HepG2 (cell line): ENCODE results near the gene MPV17L2. TPM values are rescaled to one million over a fixed set of nuclear protein-coding genes. Genes with fewer than 3 reads are reported as not detected.

Source experiments
- MTF1 ChIP-seq: sonication (generic); formaldehyde crosslinking; IDR thresholded peaks from 2 replicates; pipeline ENCODE4 v1.5.0; 2020; ENCODE audit warnings: missing genetic modification reagents
- NFE2 ChIP-seq: sonication (generic); formaldehyde crosslinking; IDR thresholded peaks from 2 replicates; pipeline ENCODE4 v1.4.0; 2020; ENCODE audit warnings: missing genetic modification reagents
- NFYC ChIP-seq: IDR thresholded peaks from 2 replicates; pipeline ENCODE4 v1.6.1; 2016; ENCODE audit warnings: missing genetic modification reagents, missing compliant biosample characterization
- SMARCC2 ChIP-seq: fragments of 450-650 bp; IDR thresholded peaks from 2 replicates; pipeline ENCODE4 v1.6.1; 2017; ENCODE audit warnings: antibody characterized with exemption, mild to moderate bottlenecking
- STAG1 ChIP-seq: sonication (generic); formaldehyde crosslinking; IDR thresholded peaks from 2 replicates; pipeline ENCODE4 v1.4.0; 2020; ENCODE audit warnings: missing genetic modification reagents
- TAF15 ChIP-seq: fragments of 200-400 bp; formaldehyde crosslinking; IDR thresholded peaks from one replicate; pipeline ENCODE4 v1.6.1; 2018; ENCODE audit warnings: mild to moderate bottlenecking, low read depth, low read length; ENCODE audit not compliant: poor library complexity, severe bottlenecking
- TARDBP ChIP-seq: sonication (generic); formaldehyde crosslinking; IDR thresholded peaks from 2 replicates; pipeline ENCODE4 v1.8.0; 2022; ENCODE audit warnings: mild to moderate bottlenecking, missing genetic modification reagents
- TBL1XR1 ChIP-seq: fragments of 150-350 bp; IDR thresholded peaks from 2 replicates; pipeline ENCODE4 v1.6.1; 2014; ENCODE audit warnings: borderline replicate concordance, low read length; ENCODE audit not compliant: partially characterized antibody
- TMF1 ChIP-seq: sonication (generic); formaldehyde crosslinking; IDR thresholded peaks from 2 replicates; pipeline ENCODE4 v1.8.1; 2022; ENCODE audit warnings: low read depth, missing genetic modification reagents
- ZBTB8A ChIP-seq: sonication (generic); formaldehyde crosslinking; IDR thresholded peaks from 2 replicates; pipeline ENCODE4 v1.4.0; 2020; ENCODE audit warnings: mild to moderate bottlenecking, low read depth, missing genetic modification reagents, borderline replicate concordance
- ZFP41 ChIP-seq: sonication (generic); formaldehyde crosslinking; IDR thresholded peaks from 2 replicates; pipeline ENCODE4 v1.4.0; 2020; ENCODE audit warnings: mild to moderate bottlenecking, missing genetic modification reagents, borderline replicate concordance
- ZNF143 ChIP-seq: sonication (generic); formaldehyde crosslinking; IDR thresholded peaks from 2 replicates; pipeline ENCODE4 v1.4.0; 2020; ENCODE audit warnings: missing genetic modification reagents
- ZNF282 ChIP-seq: fragments of 450-650 bp; IDR thresholded peaks from 2 replicates; pipeline ENCODE4 v1.6.1; 2018; ENCODE audit not compliant: partially characterized antibody
- ZNF713 ChIP-seq: sonication (generic); formaldehyde crosslinking; IDR thresholded peaks from 2 replicates; pipeline ENCODE4 v1.4.0; 2020; ENCODE audit warnings: mild to moderate bottlenecking, missing genetic modification reagents
- polyA plus RNA-seq, 8 experiments: library from polyadenylated mRNA; depleted of rRNA in 3 of 8; stranded (reverse) in 7 of 8; unstranded in 1 of 8; fragments of >200 nt; fragmentation: Illumina TruSeq in 4 of 8; extraction: Trizol in 4 of 8; gene quantifications; 2 replicates each; pipeline versions ENCODE4 v1.2.1 to v1.2.3, GENCODE V29; 2011 to 2016; ENCODE audit warnings: low read depth in 4 of 8, missing spikeins in 1 of 8, mixed read lengths in 1 of 8; ENCODE audit not compliant: insufficient read depth in 1 of 8
- total RNA-seq, 5 experiments: library from RNA; depleted of rRNA; stranded (reverse); fragments of >200 nt; fragmentation: Illumina TruSeq; extraction: Trizol; gene quantifications; 2 replicates each; pipeline ENCODE4 v1.2.3, GENCODE V29; 2016; ENCODE audit warnings: low read depth in 1 of 5
- TF ChIP-seq, protein P1 (sequence below): sonication (generic); formaldehyde crosslinking; IDR thresholded peaks from 2 replicates; pipeline ENCODE4 v1.4.0; 2020; ENCODE audit warnings: missing genetic modification reagents, borderline replicate concordance
- TF ChIP-seq, protein P2 (sequence below), 2 experiments: IDR thresholded peaks; 2 replicates each; pipeline ENCODE4 v1.6.1; 2011 to 2012; ENCODE audit warnings: low read length in 2 of 2, borderline replicate concordance in 1 of 2, low read depth in 1 of 2, mild to moderate bottlenecking in 1 of 2, moderate library complexity in 1 of 2
- TF ChIP-seq, protein P3 (sequence below): sonication (generic); formaldehyde crosslinking; IDR thresholded peaks from 2 replicates; pipeline ENCODE4 v1.4.0; 2020; ENCODE audit warnings: mild to moderate bottlenecking, missing genetic modification reagents
- TF ChIP-seq, protein P4 (sequence below): sonication (generic); formaldehyde crosslinking; IDR thresholded peaks from 2 replicates; pipeline ENCODE4 v1.8.0; 2022; ENCODE audit warnings: missing genetic modification reagents, mild to moderate bottlenecking, inconsistent platforms, borderline replicate concordance
- TF ChIP-seq, protein P5 (sequence below): sonication (generic); formaldehyde crosslinking; conservative IDR thresholded peaks from 2 replicates; pipeline ENCODE4 v1.5.0; 2020; ENCODE audit warnings: missing genetic modification reagents
- TF ChIP-seq, protein P6 (sequence below): sonication (generic); formaldehyde crosslinking; IDR thresholded peaks from 2 replicates; pipeline ENCODE4 v1.5.0; 2020; ENCODE audit warnings: missing genetic modification reagents, mild to moderate bottlenecking, borderline replicate concordance

MPV17L2 gene
- total and polyA plus RNA-seq, 2 of the 13 experiments (the other 11 are each of a cell fraction or from before 2014, with no cell fraction given), result 13.6 to 16.7 TPM

DNA sequence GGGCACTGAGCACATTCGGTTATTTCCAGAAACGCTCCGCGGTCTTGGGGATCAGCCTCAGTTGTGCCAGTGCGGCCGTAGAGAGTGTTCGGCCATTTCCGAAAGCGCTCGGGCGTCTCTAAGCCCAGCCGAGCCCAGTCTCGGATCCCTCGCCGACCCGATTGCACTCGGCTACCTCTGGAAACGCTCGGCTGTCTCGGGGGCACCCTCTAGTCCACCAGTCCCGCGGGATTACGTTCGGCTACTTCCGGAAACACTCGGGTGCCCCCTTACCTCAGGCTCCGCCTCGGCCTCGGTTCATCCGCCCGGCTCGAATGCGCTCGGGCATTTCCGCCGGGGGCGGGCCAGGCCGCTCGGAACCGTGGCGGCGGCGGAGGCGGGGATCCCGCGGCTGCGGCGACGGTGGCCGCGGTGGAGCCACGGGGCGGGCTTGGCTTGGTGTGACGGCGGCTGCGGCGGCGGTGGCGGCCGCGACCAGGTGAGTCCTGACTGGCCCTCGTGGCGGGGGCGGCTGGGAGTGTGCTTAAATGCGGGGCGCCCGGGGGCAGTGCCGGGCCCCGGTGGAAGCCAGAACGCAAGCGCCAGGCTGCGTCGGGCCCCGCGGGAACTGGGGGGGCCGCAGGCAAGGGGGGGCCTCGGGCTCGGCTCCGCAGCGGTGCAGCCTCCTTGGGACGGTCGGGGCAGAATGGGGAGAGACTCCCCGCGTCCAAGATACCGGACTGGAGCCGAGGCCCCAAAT lies 40.0 kb upstream of the MPV17L2 start, which contains the start of gene PIK3R2 (continued):
- TF ChIP-seq, protein P1, sequence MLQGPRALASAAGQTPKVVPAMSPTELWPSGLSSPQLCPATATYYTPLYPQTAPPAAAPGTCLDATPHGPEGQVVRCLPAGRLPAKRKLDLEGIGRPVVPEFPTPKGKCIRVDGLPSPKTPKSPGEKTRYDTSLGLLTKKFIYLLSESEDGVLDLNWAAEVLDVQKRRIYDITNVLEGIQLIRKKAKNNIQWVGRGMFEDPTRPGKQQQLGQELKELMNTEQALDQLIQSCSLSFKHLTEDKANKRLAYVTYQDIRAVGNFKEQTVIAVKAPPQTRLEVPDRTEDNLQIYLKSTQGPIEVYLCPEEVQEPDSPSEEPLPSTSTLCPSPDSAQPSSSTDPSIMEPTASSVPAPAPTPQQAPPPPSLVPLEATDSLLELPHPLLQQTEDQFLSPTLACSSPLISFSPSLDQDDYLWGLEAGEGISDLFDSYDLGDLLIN (CRISPR knock-in tag), result no peak
- TF ChIP-seq, protein P2, sequence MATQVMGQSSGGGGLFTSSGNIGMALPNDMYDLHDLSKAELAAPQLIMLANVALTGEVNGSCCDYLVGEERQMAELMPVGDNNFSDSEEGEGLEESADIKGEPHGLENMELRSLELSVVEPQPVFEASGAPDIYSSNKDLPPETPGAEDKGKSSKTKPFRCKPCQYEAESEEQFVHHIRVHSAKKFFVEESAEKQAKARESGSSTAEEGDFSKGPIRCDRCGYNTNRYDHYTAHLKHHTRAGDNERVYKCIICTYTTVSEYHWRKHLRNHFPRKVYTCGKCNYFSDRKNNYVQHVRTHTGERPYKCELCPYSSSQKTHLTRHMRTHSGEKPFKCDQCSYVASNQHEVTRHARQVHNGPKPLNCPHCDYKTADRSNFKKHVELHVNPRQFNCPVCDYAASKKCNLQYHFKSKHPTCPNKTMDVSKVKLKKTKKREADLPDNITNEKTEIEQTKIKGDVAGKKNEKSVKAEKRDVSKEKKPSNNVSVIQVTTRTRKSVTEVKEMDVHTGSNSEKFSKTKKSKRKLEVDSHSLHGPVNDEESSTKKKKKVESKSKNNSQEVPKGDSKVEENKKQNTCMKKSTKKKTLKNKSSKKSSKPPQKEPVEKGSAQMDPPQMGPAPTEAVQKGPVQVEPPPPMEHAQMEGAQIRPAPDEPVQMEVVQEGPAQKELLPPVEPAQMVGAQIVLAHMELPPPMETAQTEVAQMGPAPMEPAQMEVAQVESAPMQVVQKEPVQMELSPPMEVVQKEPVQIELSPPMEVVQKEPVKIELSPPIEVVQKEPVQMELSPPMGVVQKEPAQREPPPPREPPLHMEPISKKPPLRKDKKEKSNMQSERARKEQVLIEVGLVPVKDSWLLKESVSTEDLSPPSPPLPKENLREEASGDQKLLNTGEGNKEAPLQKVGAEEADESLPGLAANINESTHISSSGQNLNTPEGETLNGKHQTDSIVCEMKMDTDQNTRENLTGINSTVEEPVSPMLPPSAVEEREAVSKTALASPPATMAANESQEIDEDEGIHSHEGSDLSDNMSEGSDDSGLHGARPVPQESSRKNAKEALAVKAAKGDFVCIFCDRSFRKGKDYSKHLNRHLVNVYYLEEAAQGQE (IDR thresholded peaks at IDR 0.05; ENCODE audit: borderline replicate concordance in 1 of 2, low read depth in 1 of 2, low read length in 2 of 2), result no peak
- TF ChIP-seq ZNF282, result no peak
- no peak for TF ChIP-seq ZNF143 (CRISPR knock-in tag)
- no peak for TF ChIP-seq ZBTB8A (CRISPR knock-in tag)
- TF ChIP-seq NFE2, result no peak
- TF ChIP-seq TAF15, result no peak
- 0 out of 2 replicates have a peak, but pooled peaks have one; percentile 36 for TF ChIP-seq TMF1 (CRISPR knock-in tag)
- peak; percentile 34 for TF ChIP-seq TBL1XR1
- TF ChIP-seq MTF1 (CRISPR knock-in tag), result no peak
- TF ChIP-seq TARDBP, result no peak
- TF ChIP-seq ZNF713, result no peak
- TF ChIP-seq, protein P3, sequence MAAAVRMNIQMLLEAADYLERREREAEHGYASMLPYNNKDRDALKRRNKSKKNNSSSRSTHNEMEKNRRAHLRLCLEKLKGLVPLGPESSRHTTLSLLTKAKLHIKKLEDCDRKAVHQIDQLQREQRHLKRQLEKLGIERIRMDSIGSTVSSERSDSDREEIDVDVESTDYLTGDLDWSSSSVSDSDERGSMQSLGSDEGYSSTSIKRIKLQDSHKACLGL (CRISPR knock-in tag), result no peak
- TF ChIP-seq, protein P4, sequence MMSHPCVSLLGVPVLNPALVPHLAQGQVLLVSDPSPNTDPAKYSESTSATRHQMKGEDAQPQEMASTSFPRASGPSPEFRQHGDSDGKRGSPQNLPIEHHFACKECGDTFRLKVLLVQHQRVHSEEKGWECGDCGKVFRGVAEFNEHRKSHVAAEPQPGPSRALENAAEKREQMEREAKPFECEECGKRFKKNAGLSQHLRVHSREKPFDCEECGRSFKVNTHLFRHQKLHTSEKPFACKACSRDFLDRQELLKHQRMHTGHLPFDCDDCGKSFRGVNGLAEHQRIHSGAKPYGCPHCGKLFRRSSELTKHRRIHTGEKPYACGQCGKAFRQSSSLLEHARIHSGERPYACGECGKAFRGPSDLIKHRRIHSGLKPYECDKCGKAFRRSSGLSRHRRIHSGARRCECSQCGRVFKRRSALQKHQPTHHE, result no peak; the same call in 1 of the 2 replicates
- TF ChIP-seq SMARCC2, result no peak
- TF ChIP-seq, protein P5, sequence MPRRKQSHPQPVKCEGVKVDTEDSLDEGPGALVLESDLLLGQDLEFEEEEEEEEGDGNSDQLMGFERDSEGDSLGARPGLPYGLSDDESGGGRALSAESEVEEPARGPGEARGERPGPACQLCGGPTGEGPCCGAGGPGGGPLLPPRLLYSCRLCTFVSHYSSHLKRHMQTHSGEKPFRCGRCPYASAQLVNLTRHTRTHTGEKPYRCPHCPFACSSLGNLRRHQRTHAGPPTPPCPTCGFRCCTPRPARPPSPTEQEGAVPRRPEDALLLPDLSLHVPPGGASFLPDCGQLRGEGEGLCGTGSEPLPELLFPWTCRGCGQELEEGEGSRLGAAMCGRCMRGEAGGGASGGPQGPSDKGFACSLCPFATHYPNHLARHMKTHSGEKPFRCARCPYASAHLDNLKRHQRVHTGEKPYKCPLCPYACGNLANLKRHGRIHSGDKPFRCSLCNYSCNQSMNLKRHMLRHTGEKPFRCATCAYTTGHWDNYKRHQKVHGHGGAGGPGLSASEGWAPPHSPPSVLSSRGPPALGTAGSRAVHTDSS (CRISPR knock-in tag), result no peak
- TF ChIP-seq ZFP41 (CRISPR knock-in tag), result no peak
- TF ChIP-seq, protein P6, sequence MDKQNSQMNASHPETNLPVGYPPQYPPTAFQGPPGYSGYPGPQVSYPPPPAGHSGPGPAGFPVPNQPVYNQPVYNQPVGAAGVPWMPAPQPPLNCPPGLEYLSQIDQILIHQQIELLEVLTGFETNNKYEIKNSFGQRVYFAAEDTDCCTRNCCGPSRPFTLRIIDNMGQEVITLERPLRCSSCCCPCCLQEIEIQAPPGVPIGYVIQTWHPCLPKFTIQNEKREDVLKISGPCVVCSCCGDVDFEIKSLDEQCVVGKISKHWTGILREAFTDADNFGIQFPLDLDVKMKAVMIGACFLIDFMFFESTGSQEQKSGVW (CRISPR knock-in tag), result peak; percentile 46; the same call in 1 of the 2 replicates
- no peak for TF ChIP-seq NFYC (CRISPR knock-in tag)
- no peak for TF ChIP-seq STAG1 (CRISPR knock-in tag)
